ENCODE data around the gene ZNF304. TPM values are rescaled to one million over a fixed set of nuclear protein-coding genes. Genes with fewer than 3 reads are reported as not detected.
A peak's percentile ranks its signal among the peaks of the same experiment; 100 is the strongest.

The ZNF304 gene
- total RNA-seq, 2 donors from 2014 or later = 2.9 to 4.0 TPM

DNA sequence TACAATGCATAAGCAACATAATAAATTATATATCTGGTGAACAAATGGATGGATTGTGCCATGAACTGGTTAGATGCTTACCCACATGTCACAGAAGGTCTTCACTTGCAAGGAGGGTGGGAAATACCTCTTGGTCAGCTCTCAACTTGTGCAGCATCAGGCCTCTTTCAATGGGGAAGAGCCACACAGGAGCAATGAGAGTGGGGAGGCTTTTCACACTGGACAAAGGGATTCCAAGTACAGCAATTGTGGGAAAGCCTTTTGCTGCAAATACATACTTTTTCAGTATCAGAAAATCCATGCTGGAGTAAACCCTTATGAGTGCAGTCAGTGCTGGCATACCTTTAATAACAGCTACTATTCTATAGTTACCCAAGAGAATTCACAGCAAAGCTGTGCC, 42.6 kb upstream of the ZNF304 start:
- TF ChIP-seq CTCF (IDR thresholded peaks at IDR 0.05) = no peak
- no peak for TF ChIP-seq POLR2A (IDR thresholded peaks at IDR 0.05)

GRCh38 chr19:57310792-57311191, 40.3 kb upstream of the ZNF304 start:
- Histone ChIP-seq H3K27ac (no peak overlapping the region), H3K36me3 (replicated peaks in 1 of 2; ENCODE audit: insufficient read depth in 1 of 2, low read depth in 2 of 2) (no peaks in the 10 kb centered on the region), H3K9me3 (peaks cover 0 to 8% (median 0%) of the 10 kb centered on the region in 3 donors), H3K4me1 (no peaks in the 10 kb centered on the region), H3K27me3 (no peaks in the 10 kb centered on the region), H3K4me3 (no peak overlapping the region)
- intact Hi-C loops (cut with DNase I) = no loop called here
- WGBS, 2 donors = 73 to 88% methylated on average over 2 of the region's 2 CpGs
- DNase-seq = no peak
- no peak for TF ChIP-seq CTCF (IDR thresholded peaks at IDR 0.05)
- TF ChIP-seq POLR2A (IDR thresholded peaks at IDR 0.05) = no peak
- ATAC-seq = no peak

More for the DNA sequence above, 42.6 kb upstream of the ZNF304 start:
- Histone ChIP-seq H3K4me1 (no peaks in the 10 kb centered on the region), H3K9me3 (peaks cover 0 to 8% (median 0%) of the 10 kb centered on the region in 3 donors), H3K27ac (no peak overlapping the region), H3K27me3 (no peaks in the 10 kb centered on the region), H3K4me3 (no peak overlapping the region), H3K36me3 (replicated peaks in 1 of 2; ENCODE audit: insufficient read depth in 1 of 2, low read depth in 2 of 2) (no peaks in the 10 kb centered on the region)
- DNase-seq = no peak
- intact Hi-C loops (cut with DNase I) = no loop called here
- ATAC-seq = no peak

- peaks cover 0 to 8% of the 10 kb centered on the region in 2 donors for H3K27me3 ChIP-seq
- no peaks in the 10 kb centered on the region for H3K9me3 ChIP-seq
- H3K4me1 ChIP-seq = no peaks in the 10 kb centered on the region
- TF ChIP-seq POLR2A (IDR thresholded peaks at IDR 0.05) (no peak), CTCF (IDR thresholded peaks at IDR 0.05) (no peak)
- ATAC-seq (no peak), DNase-seq (no peak)
- 51 to 74% methylated on average over 4 of the region's 4 CpGs for WGBS, 2 donors
- intact Hi-C loops (cut with DNase I) = no loop called here
- no peaks in the 10 kb centered on the region for H3K36me3 ChIP-seq (replicated peaks in 1 of 2; ENCODE audit: insufficient read depth in 1 of 2, low read depth in 2 of 2)
- H3K4me3 ChIP-seq = no peak overlapping the region
- H3K27ac ChIP-seq = no peak overlapping the region
These were observed 36.9 kb upstream of the ZNF304 start for GRCh38 chr19:57314146-57314545.

GRCh38 chr19:57317503-57317902, 33.6 kb upstream of the ZNF304 start:
- peaks cover 24% of the 10 kb centered on the region for H3K4me1 ChIP-seq
- DNase-seq = no peak
- ATAC-seq = no peak
- TF ChIP-seq CTCF (IDR thresholded peaks at IDR 0.05) (no peak), POLR2A (IDR thresholded peaks at IDR 0.05) (no peak)
- no peak overlapping the region for H3K4me3 ChIP-seq
- peaks cover 0 to 8% of the 10 kb centered on the region in 2 donors for H3K27me3 ChIP-seq
- 13 to 15% methylated on average over 16 to 29 of the region's 29 CpGs for WGBS, 2 donors
- intact Hi-C loops (cut with DNase I) = no loop called here
- no peaks in the 10 kb centered on the region for H3K9me3 ChIP-seq
- H3K36me3 ChIP-seq (replicated peaks in 1 of 2; ENCODE audit: insufficient read depth in 1 of 2, low read depth in 2 of 2) = no peaks in the 10 kb centered on the region
- no peak overlapping the region for H3K27ac ChIP-seq

DNA sequence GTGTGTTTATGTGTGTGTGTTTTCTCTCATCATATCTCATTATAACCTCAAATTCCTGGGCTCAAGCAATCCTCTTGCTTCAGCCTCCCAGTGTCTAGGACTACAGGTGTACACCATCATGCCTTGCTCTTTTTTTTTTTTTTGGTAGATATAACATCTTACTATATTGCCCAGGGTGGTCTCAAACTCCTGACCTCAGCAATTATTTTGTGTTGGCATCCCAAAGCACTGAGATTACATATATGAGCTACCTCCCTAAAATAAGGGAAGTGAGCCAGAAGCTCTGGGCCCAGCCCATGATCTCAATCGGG, 31.2 kb upstream of the ZNF304 start:
- WGBS, 2 donors = 0 to 6% methylated on average over 1 of the region's 1 CpG
- no peaks in the 10 kb centered on the region for H3K9me3 ChIP-seq
- peaks cover 0 to 8% of the 10 kb centered on the region in 2 donors for H3K27me3 ChIP-seq
- TF ChIP-seq POLR2A (IDR thresholded peaks at IDR 0.05) (no peak), CTCF (IDR thresholded peaks at IDR 0.05) (no peak)
- peak overlapping the region; percentile 63 to 85 (median 74) for H3K27ac ChIP-seq
- ATAC-seq = no peak
- H3K4me1 ChIP-seq = peaks cover 24% of the 10 kb centered on the region
- H3K4me3 ChIP-seq = peak overlapping the region; percentile 44 to 62
- intact Hi-C loops (cut with DNase I) = no loop called here
- H3K36me3 ChIP-seq (replicated peaks in 1 of 2; ENCODE audit: insufficient read depth in 1 of 2, low read depth in 2 of 2) = peaks cover 0 to 2% of the 10 kb centered on the region in 2 donors
- no peak for DNase-seq
